Sciatic nerve (tissue), 2 donors: ENCODE measurements around the gene ZFAND3. TPM values are rescaled to one million over a fixed set of nuclear protein-coding genes. Genes with fewer than 3 reads are reported as not detected.
"Not testable (repeated sequence)": the region's sequence is repeated elsewhere in the genome, so short reads cannot be mapped to it uniquely, and the experiment has no call there.

ENCODE experiments used
- ATAC-seq: fragments of 200-7000 bp; cut with Tn5 transposase; one replicate; pipeline ENCODE4 v1.9.1; 2020; ENCODE audit warnings: mild to moderate bottlenecking, moderate library complexity
- DNase-seq: peaks from one replicate; pipeline ENCODE4 v3.0.0-alpha.2; 2020; ENCODE audit warnings: low spot score
- intact Hi-C: fragments of 100-400 bp; cut with DNase I; formaldehyde crosslinking; loops from one replicate; pipeline ENCODE4 v1.14.2; 2022
- total RNA-seq: library from RNA; stranded (reverse); fragmentation: NEBNext Ultra II Directional; extraction: Animal tissue kit (Norgen Biotek cat#: 25700); gene quantifications from one replicate; pipeline ENCODE4 v1.2.1, GENCODE V29; 2021
- donor health status: DM: no; HTN: no; CAD: no.
- donor health status: DM: no; HTN: no; CAD: no.

The ZFAND3 gene
- total RNA-seq, 1 donor from 2014 or later, result 58.9 TPM

DNA sequence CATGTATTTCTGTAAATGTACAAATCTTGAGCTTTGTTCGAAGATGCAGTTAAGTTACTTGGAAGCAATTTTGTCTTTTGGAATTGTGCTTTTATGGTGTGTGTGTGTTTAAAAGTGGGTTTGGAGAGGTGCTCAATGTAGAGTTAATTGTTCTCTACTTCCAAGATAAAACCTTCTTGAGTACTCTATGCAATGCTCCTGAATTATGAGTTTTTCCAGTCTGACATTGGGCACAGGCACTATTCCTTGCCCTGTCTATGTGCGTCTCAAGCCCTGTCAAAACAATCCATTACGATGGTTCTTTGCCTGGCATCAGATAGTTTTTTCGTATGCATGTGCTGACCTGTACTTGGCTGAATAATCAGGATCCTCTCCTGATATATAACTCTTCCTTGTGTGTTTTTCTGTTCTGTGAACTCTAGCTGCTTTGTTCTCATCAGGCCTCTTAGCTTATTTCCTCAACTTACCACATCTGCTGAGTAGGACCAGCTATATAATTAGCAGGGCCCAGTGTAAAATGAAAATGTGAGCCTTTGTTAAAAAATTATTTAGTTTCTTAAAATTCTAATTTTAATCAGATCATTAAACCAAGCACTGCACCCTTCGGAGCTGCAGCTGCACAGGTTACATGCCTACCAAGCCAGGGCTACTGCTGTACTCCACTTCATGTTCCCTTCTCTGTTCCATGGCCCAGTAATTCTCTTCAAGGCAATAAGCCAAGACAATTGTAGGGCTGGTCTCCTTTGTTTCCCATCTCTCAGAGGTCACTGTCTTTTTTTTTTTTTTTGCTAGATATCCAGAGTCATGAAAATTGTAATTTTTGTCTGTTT lies 160.1 kb downstream of the ZFAND3 start:
- DNase-seq (no peak), ATAC-seq (no peak)
- intact Hi-C loops, result no loop called here

DNA sequence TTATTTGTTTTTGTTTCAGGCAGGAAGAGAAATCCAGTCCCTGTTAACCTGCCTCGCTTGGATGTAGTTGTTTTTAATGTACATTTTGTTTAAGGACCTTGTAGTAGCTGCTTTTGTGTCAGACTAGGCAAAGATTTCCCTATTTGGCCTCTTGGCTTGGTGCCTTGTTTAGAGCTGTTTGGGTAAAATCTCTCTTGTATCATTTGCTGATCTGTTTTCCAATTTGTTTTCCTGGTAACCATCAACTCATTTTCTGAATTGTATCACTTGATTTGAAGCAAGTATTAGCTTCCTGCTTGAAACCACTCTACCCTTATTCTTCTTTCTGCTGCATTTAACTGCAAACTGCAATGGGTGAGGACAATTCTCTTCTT lies 160.7 kb downstream of the ZFAND3 start:
- intact Hi-C loops, result no loop called here
- ATAC-seq (no peak), DNase-seq (no peak)

DNA sequence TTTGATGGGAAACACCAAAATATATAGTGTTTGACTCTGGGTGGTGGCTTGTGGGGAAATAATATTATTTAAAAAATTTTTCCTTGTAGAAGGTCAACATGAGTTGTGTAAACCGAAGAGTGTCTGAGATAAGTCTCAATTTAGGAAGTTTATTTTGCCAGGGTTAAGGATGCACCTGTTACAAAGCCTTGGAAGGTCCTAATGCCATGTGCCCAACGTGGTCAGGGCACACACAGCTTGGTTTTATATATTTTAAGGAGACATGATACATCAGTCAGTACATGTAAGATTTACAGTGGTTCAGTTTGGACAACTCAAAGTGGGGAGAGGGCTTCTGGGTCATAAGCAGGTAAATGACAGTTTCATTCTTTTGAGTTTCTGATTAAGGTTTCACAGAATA lies 162.1 kb downstream of the ZFAND3 start:
- intact Hi-C loops, result no loop called here
- ATAC-seq, result no peak

DNA sequence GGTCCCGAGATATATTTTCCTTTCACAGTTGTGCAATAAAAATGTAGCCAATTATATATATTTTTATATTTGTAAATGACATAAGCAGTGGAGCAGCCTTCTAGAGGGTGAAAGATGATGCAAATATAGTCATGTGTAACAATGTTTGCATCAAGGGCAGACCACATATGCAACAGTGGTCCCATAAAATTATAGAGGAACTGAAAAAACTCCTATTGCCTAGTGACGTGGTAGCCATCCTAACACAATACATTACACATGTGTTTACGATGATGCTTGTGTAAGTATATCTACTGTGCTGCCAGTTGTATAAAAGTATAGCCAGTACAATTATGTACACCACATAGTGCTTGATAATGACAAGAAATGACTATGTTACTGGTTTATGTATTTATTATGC lies 162.8 kb downstream of the ZFAND3 start:
- intact Hi-C loops, result no loop called here
- DNase-seq (no peak), ATAC-seq (no peak)

More for the DNA sequence above, 162.1 kb downstream of the ZFAND3 start:
- DNase-seq, result no peak

DNA sequence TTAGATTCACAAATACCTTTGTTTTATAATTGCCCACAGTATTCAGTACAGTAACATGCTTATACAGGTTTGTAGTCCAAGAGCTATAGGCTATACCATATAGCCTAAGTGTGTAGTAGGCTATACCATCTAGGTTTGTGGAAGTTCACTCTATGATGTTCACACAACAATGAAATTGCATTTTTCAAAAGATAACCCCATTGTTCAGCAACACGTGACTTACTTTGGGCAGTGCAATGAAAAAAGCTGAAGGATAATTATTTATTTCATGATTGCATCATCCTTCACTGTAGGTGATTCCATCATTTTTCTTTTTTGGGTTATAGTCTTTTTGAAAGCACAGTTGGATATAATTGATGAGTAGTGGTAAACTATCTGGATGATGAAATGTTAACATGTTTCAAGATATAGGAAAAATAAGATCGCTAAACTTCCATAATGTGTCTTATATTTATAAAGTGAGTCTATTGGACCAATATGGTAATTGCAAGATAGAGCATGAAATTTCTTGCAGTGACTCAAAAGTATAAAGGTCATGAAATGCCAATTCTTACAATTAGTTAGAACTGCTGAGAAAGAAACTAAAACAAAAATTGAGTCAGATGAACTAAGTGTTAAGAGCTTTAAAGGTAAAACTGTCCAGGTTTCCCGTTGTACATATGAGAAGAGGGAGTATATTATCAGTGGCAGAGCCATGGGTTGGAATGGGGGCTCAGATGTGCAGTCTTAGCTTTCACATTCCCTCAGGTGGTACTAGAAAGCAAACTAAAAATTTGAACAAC lies 164.4 kb downstream of the ZFAND3 start:
- intact Hi-C loops, result no loop called here
- no peak for ATAC-seq
- no peak for DNase-seq

DNA sequence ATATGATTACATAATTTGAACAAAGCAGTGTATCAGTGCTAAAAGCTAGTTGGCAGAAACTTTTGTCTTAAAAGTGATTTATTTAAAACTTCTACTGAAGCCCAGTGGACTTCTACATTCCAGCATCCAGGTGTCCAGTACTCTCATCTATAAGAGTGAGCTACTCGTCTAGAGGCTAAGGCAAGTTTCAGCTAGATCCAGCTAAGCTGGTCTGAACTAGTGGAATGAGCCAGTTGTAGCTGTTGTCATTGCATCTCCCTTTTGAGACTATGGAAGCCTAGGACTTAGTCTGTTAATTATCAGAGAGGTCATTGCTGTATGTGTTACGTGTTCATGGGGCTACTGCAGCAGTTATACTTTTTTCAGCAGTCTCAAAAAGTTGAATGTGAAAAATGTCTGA lies 165.1 kb downstream of the ZFAND3 start:
- DNase-seq (no peak), ATAC-seq (no peak)
- intact Hi-C loops, result no loop called here

DNA sequence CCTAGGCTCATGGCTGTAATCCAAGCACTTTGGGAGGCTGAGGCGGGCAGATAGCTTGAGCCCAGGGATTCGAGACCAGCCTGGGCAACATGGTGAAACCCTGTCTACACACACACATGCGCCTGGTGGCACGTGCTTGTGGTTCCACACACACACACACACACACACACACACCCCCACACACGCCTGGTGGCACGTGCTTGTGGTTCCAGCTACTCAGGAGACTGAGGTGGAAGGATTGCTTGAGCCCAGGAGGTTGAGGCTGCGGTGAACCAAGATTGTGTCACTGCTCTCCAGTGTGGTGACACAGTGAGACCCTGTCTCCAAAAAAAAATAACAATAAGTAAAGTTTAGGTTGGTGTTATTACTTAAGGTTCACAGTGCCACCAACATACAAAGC lies 165.8 kb downstream of the ZFAND3 start:
- DNase-seq (no peak), ATAC-seq (no peak)
- intact Hi-C loops, result no loop called here

DNA sequence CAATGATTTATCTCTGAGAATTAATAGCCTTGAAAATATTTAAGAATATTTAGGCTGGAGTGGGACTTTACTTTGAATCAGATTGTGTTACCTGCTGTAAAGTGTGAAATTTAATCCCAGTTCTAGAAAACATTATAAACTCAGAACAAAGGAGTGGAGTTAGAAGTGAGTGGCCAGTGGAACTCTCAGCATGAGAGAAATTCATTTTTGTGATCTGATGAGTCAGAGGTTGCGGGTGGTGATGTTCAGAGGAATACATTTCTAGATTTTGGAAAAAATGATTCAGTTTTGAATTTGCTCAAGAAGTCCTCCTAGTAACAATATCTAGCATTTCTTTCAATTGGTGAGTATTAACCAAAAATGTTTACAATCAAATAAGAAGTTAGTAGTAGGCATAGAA lies 167.5 kb downstream of the ZFAND3 start:
- DNase-seq (no peak), ATAC-seq (no peak)
- intact Hi-C loops, result no loop called here

DNA sequence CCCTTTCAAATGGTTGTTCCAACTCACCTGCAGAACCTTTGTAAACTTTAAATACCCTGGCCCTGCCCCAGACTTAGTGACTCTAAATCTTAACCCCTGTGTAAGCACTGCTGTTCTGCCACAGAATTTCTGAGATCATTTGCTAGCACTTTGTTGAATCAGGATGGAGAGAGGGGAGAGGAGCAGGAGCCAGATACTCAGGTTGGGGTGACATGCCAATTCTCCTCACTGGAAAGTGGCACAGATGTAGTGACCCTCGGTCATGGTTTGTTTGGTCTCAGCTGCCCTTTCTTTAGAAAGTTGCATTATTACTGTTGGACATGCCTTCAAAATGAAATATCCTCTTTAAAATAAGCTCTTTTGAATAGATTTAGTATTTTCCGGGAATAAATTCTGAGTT lies 168.0 kb downstream of the ZFAND3 start:
- intact Hi-C loops, result no loop called here
- DNase-seq (no peak), ATAC-seq (no peak)

DNA sequence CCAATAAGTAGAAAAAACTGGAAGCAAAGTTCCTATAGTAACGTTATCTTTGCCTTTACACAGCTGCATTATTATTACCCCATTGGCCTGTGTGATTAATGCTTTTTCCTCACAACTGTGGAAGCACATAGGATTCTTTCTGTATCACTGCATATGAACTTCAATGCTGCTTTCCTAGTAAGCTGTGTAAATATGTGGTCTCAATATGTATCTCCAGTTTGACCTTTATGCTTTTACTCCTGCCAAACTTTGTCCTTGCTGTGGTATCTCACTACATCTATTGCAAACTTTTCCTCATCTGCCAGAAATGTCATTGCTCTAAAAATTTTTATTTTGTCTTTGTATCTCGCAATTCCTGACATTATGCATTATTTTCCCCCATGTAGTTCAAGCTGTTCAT lies 168.6 kb downstream of the ZFAND3 start:
- no peak for DNase-seq
- ATAC-seq, result no peak
- intact Hi-C loops, result no loop called here

DNA sequence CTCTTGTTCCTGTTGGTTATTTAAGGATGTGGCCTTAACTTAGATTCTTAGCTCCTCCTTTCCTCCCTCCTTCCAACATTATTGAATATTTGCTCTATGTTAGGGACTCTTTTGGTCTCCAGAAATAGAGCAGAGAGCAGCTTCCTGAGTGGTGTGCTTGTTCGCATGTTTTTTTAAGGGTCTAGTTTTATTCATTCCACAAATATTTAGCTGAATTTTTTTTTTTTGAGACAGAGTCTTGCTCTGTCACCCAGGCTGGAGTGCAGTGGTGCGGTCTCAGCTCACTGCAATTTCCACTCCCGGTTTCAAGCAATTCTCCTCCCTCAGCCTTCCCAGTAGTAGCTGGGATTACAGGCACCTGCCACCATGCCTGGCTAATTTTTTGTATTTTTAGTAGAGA lies 169.2 kb downstream of the ZFAND3 start:
- no peak for DNase-seq
- no peak for ATAC-seq
- intact Hi-C loops, result no loop called here

DNA sequence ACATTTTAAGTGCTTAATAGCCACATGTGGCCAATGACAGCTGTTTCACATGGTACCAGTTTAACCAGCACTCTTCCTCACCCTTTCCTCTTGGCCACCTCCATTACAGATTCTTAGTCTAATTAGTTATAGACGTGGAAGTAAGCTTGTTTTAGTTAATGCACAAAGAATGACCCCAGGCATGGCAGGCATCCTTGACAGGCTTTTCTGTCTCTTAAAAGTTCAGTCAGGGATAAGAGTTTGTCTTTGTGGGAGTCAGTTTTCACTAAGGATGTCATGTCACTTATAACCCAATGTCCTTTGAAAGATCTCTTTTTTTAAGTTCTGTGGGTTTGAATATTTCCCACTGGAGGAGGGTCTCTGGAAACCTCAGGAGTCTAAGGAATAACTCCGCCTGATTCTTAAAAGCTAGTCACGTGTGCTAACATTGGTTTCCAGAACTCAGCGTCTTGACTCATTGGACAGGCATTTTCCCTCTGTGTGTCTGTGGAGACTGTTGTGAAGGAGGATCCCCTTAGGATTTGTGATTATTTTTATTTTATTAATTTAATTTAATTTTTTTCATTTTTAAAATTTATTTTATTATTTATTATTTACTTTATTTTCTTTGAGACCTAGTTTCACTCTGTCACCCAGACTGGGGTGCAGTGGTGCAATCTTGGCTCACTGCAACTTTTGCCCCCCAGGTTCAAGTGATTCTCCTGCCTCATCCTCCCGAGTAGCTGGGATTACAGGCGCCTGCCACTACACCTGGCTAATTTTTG lies 171.4 kb downstream of the ZFAND3 start:
- no peak for DNase-seq
- intact Hi-C loops, result no loop called here
- ATAC-seq, result peak; percentile 77

DNA sequence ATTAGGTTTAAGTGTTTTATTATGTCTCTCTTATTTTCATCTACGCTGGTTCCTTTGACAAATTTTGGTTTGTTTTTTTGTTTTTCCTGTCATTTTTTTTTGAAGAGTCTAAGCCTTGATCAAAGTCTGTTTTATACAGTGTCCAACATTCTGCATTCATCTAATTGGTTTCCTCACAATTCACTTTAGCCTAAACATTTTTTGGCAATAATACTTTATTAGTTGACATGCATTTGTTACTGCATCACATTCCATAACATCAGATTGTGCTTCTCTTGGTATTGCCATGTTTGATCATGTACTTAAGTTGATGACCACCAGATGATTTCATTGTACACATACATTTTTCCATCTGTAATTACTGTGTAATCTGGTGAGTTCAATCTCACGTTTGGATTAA lies 173.2 kb downstream of the ZFAND3 start:
- ATAC-seq (no peak), DNase-seq (no peak)
- intact Hi-C loops, result no loop called here

DNA sequence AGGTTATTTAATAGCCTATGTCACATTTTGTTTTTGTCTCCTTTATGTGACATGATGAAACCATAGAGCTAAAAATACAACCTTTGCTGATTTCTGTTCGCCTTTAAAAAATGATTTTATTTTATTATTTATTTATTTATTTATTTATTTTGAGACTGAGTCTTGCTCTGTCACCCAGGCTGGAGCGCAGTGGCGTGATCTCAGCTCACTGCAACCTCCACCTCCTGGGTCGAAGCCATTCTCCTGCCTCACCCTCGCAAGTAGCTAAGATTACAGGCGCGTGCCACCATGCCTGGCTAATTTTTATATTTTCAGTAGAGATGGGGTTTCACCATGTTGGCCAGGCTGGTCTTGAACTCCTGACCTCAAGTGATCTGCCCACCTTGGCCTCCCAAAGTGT lies 173.7 kb downstream of the ZFAND3 start:
- ATAC-seq, intact Hi-C loops, DNase-seq: not testable (repeated sequence)

DNA sequence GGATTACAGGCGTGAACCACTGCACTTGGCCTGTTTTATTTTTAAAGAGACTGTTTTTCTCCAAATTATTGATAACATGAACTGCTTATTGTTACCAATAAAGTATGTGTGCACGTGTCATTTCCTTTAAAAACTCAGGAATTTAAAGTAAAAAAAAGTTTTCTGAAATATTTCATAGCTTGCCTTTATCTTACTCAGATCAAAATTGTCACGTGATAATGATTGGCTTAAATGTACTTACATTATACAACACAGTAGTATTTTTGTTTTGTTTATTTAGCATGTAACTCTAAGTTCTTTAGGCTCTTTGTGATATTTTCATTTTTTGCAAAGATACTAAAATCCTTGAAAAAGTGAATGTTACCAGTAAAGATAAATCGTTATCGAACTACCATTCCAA lies 174.1 kb downstream of the ZFAND3 start:
- intact Hi-C loops, result no loop called here
- DNase-seq (no peak), ATAC-seq (no peak)

DNA sequence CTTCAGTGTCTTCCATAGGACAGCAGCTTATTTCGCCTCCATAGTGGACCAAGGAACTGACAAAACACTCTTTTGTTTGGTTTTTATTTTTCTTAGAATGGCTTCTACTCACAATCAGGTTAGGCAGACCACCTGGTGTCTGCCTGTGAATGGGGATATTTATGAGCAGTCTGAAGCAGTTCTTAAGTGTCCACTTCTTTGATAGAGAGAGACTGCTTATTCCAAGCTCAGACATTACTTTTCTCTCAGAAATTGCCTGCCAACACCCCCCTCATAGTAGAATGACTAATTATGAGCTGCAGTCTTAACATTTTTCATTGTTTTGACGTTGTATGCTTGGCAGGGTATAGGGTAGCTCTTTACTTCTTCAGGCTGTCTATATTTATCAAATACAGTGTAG lies 174.7 kb downstream of the ZFAND3 start:
- ATAC-seq (no peak), DNase-seq (no peak)
- intact Hi-C loops, result no loop called here

DNA sequence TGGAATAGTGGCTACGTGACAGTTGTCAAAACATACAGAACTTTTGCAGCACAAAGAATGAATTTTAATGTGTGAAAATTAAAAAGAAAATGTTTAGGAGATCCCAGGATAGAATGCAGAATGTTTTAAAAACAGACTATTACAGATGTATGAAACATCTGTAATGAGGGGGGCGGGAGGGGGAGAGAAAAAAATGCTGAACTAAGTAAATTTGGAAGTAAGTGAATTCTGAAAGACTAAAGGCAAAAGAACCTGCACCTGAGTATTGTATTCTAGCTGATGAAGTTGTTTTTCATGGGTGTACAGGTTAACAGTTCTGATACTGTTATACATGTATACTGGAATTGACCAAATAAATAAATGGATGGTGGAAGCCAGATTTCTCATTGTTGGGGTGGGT lies 178.8 kb downstream of the ZFAND3 start:
- intact Hi-C loops, result no loop called here
- ATAC-seq (no peak), DNase-seq (no peak)

DNA sequence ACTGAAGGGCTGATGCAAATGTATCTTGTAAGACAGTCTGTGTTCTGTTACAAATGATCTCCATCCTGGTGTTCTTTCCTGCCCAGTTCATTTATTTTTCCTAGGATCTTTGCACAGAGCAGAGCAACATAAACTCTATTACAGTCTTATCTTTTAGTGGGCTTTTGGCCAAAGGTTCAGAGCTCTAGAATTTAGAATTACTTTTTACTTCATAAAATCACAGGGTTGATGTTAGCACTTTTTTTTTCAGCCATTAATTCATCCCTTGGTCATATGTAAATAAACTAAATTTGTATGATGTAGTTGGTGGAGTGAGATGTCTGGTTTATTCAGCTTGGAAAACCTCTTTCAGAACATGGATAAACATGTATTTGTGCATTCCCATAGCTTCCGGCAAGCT lies 181.9 kb downstream of the ZFAND3 start:
- intact Hi-C loops, result no loop called here
- DNase-seq, result no peak
- no peak for ATAC-seq

DNA sequence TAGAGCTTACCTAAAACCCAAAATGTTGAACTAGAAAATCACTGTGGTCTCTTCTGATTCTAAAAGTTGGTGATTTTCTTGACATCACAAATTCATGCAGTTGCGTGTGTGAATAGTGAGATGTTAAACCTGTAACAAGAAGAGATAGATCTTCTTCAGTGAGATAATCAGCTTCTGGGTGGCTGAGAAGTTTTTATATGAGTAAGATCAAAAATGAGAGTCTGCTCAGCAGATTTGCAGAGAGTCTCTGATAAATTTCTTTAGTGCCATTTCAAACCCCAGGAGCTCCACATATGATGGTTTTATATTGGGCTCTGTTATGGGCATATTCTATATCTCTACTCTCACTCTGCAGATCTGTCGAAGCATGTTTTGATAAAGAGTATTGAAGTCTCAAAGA lies 185.4 kb downstream of the ZFAND3 start:
- intact Hi-C loops, result no loop called here
- DNase-seq (no peak), ATAC-seq (no peak)

DNA sequence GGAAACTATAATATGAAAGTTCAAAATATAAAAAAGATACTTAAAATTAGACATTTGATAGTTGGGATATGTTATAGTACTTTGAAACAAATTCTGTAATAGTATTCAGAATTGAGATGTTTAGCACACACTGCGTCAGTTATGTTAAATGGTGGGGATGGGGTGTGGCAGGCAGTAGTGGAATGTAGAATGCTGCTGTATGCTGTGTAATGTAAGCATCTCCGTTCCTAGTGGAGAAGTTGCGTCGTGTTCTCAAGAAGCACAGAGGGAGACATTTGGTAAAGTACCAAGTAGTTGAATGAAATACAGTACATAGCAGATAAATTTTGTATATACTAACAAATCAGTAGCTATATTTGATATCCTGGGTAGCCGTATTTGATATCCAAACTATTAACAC lies 192.4 kb downstream of the ZFAND3 start:
- DNase-seq, result no peak
- ATAC-seq, result no peak
- intact Hi-C loops, result no loop called here
